Heart left ventricle (tissue), 16 donors: ENCODE measurements around the gene NAA16. TPM values are rescaled to one million over a fixed set of nuclear protein-coding genes. Genes with fewer than 3 reads are reported as not detected.
"Not testable (repeated sequence)": the region's sequence is repeated elsewhere in the genome, so short reads cannot be mapped to it uniquely, and the experiment has no call there.

Experiments used
- ATAC-seq, 4 donors: fragments of 200-7000 bp; cut with Tn5 transposase; one replicate each; pipeline ENCODE4 v1.9.1; 2020 to 2022; ENCODE audit warnings: moderate library complexity in 4 of 4, mild to moderate bottlenecking in 3 of 4, moderate number of reproducible peaks in 1 of 4
- DNase-seq, 5 donors: peaks; one replicate each; pipeline ENCODE4 v3.0.0-alpha.2; 2020
- H3K27ac ChIP-seq, 12 donors: fragments of 200-600 bp; sonication (generic) in 4 of 12; one replicate each; pipeline versions ENCODE4 v1.5.0 to v1.8.0; 2016 to 2022; ENCODE audit warnings: mild to moderate bottlenecking in 2 of 12
- H3K27me3 ChIP-seq, 9 donors: fragments of 200-600 bp; sonication (generic) in 2 of 9; one replicate each; pipeline versions ENCODE4 v1.5.1 to v1.8.0; 2016 to 2022; ENCODE audit warnings: mild to moderate bottlenecking in 3 of 9
- H3K36me3 ChIP-seq, 9 donors: fragments of 200-600 bp; sonication (generic) in 2 of 9; one replicate each; pipeline versions ENCODE4 v1.5.0 to v1.8.0; 2018 to 2022; ENCODE audit warnings: mild to moderate bottlenecking in 2 of 9
- H3K4me1 ChIP-seq, 12 donors: fragments of 200-600 bp; sonication (generic) in 4 of 12; one replicate each; pipeline versions ENCODE4 v1.5.0 to v1.8.0; 2016 to 2022; ENCODE audit warnings: mild to moderate bottlenecking in 3 of 12
- H3K4me3 ChIP-seq, 12 donors: fragments of 200-600 bp; sonication (generic) in 4 of 12; one replicate each; pipeline versions ENCODE4 v1.5.0 to v1.8.0; 2017 to 2022; ENCODE audit warnings: mild to moderate bottlenecking in 9 of 12, moderate library complexity in 4 of 12
- H3K9me3 ChIP-seq, 12 donors: fragments of 200-600 bp; sonication (generic) in 4 of 12; one replicate each; pipeline versions ENCODE4 v1.5.0 to v1.8.0; 2016 to 2022; ENCODE audit warnings: mild to moderate bottlenecking in 1 of 12
- CTCF ChIP-seq, 12 donors: fragments of 200-600 bp; sonication (generic) in 4 of 12; IDR thresholded peaks; one replicate each; pipeline versions ENCODE4 v1.5.0 to v1.8.0; 2018 to 2022; ENCODE audit warnings: antibody characterized with exemption in 12 of 12, mild to moderate bottlenecking in 5 of 12
- POLR2A ChIP-seq, 2 donors: fragments of 450-650 bp; IDR thresholded peaks; one replicate each; pipeline ENCODE4 v1.6.1; 2017; ENCODE audit warnings: antibody characterized with exemption in 2 of 2, mild to moderate bottlenecking in 2 of 2, moderate library complexity in 2 of 2
- WGBS, 4 donors: extraction: QIAGEN DNeasy Blood & Tissue Kit in 2 of 4; methylation state at CpG; one replicate each; pipeline versions ENCODE4 v1.1.5 to v1.1.7; 2013 to 2018; 5-methylcytosine and 5-hydroxymethylcytosine counted together
- intact Hi-C, 10 donors: fragments of 100-400 bp; cut with DNase I; formaldehyde crosslinking; loops; one replicate each; pipeline versions ENCODE4 v1.11.1 to v1.14.2; 2022
- polyA plus RNA-seq, 2 donors: library from polyadenylated mRNA; stranded (reverse); fragments of 200-250 nt; gene quantifications; one replicate each; pipeline ENCODE4 v1.2.3, GENCODE V29; 2013
- total RNA-seq, 9 donors: library from RNA; depleted of rRNA in 2 of 9; stranded (reverse); fragments of >200 nt in 2 of 9; fragmentation: NEBNext Ultra II Directional in 3 of 9; extraction: Animal tissue kit (Norgen Biotek cat#: 25700) in 3 of 9; gene quantifications; one replicate each; pipeline versions ENCODE4 v1.1.0 to v1.2.4, GENCODE V29; 2016 to 2023
- donor health status: ischemic (EF 13 %, LVEDD 7.1; RV severe dilation, severe dysfunction).
- donor health status: healthy with polysubstance abuse.
- donor health status: DM: no; HTN: yes; CAD: no.
- donor health status: DM: no; HTN: no; CAD: no.
- donor health status: ischemic (EF 25% LVEDD 6.9; RV normal size, moderate dysfunction).
- donor health status: ischemic (EF 25% LVEDD 5.7; RV mildly dilated, moderate dysfunction).
- donor health status: healthy.
- donor health status: DM: yes; HTN: yes; CAD: no.
- donor health status: ischemic (EF 35%, LVEDD 5.7; RV mildly dilated, moderate dysfunction).
- donor health status: nonischemic (EF 11% LVEDD 7.7; RV severe dilation, severe dysfunction).
- donor health status: DM: yes; HTN: yes; CAD: no.
- donor health status: PGD.
- donor health status: ischemic (EF 29% LVEDD 5.4; RV normal size, mild dysfunction).
- donor health status: nonischemic (EF 23%, LVEDD 6.1; RV moderate dilation, normal function).

NAA16 gene
- total and polyA plus RNA-seq, 11 donors: 3.6 to 10.7 (median 7.3) TPM

- ATAC-seq (no peak), DNase-seq (no peak)
- Histone ChIP-seq H3K4me1 (no peaks in the 10 kb centered on the region), H3K9me3 (peaks cover 0 to 6% (median 0%) of the 10 kb centered on the region in 12 donors), H3K4me3 (no peak overlapping the region), H3K36me3 (no peaks in the 10 kb centered on the region), H3K27me3 (no peaks in the 10 kb centered on the region), H3K27ac (no peak overlapping the region)
- TF ChIP-seq POLR2A (IDR thresholded peaks at IDR 0.05) (no peak), CTCF (IDR thresholded peaks at IDR 0.05) (no peak)
- intact Hi-C loops: no loop called here
- 82 to 87% (median 85%) methylated on average over 4 of the region's 4 CpGs for WGBS, 4 donors
These were observed 109.1 kb downstream of the NAA16 start for GRCh38 chr13:41420146-41420545.

- H3K4me1 ChIP-seq, intact Hi-C loops, ATAC-seq, H3K9me3 ChIP-seq, H3K27ac ChIP-seq, DNase-seq, H3K36me3 ChIP-seq, H3K27me3 ChIP-seq, H3K4me3 ChIP-seq: not testable (repeated sequence)
- 76 to 86% (median 81%) methylated on average over 6 of the region's 6 CpGs for WGBS, 4 donors
These were observed 110.3 kb downstream of the NAA16 start for GRCh38 chr13:41421330-41421729.

GRCh38 chr13:41421983-41422382 is 110.9 kb downstream of the NAA16 start:
- WGBS, 4 donors: 73 to 85% (median 81%) methylated on average over 7 of the region's 7 CpGs
- intact Hi-C loops, H3K4me3 ChIP-seq, H3K9me3 ChIP-seq, H3K27ac ChIP-seq, H3K36me3 ChIP-seq, H3K27me3 ChIP-seq, DNase-seq, H3K4me1 ChIP-seq, ATAC-seq: not testable (repeated sequence)

GRCh38 chr13:41423259-41423658 is 112.2 kb downstream of the NAA16 start:
- H3K9me3 ChIP-seq, H3K36me3 ChIP-seq, H3K27me3 ChIP-seq, H3K27ac ChIP-seq, ATAC-seq, H3K4me3 ChIP-seq, DNase-seq, intact Hi-C loops, H3K4me1 ChIP-seq: not testable (repeated sequence)
- WGBS, 4 donors: 76 to 88% (median 82%) methylated on average over 13 of the region's 13 CpGs

- H3K4me1 ChIP-seq, H3K27ac ChIP-seq, intact Hi-C loops, H3K4me3 ChIP-seq, H3K36me3 ChIP-seq, H3K27me3 ChIP-seq, DNase-seq, H3K9me3 ChIP-seq, ATAC-seq: not testable (repeated sequence)
- WGBS, 4 donors: 96 to 97% (median 96%) methylated on average over 6 of the region's 6 CpGs
These were observed 113.6 kb downstream of the NAA16 start for GRCh38 chr13:41424675-41425074.

- no peak overlapping the region for H3K4me3 ChIP-seq
- H3K27ac ChIP-seq: no peak overlapping the region
- 71 to 84% (median 76%) methylated on average over 15 to 22 of the region's 22 CpGs for WGBS, 4 donors
- H3K4me1 ChIP-seq: peaks cover 0 to 8% (median 0%) of the 10 kb centered on the region in 12 donors
- ATAC-seq (no peak), DNase-seq (no peak)
- TF ChIP-seq CTCF (IDR thresholded peaks at IDR 0.05): no peak
- no peak for TF ChIP-seq POLR2A (IDR thresholded peaks at IDR 0.05)
- H3K9me3 ChIP-seq: no peaks in the 10 kb centered on the region
- H3K27me3 ChIP-seq: peaks cover 0 to 7% (median 4%) of the 10 kb centered on the region in 9 donors
- H3K36me3 ChIP-seq: no peaks in the 10 kb centered on the region
- intact Hi-C loops: no loop called here
These were observed 115.0 kb downstream of the NAA16 start for GRCh38 chr13:41426047-41426446.

Other genes starting within 250 kb of the NAA16 start
- gene WBP4, start 249.8 kb upstream of the NAA16 start, total RNA-seq: 10 to 100 TPM; 12.4 to 24.6 (median 20.6) TPM
- 10 to 100 TPM; 19.5 to 29.9 TPM for gene WBP4, start 249.8 kb upstream of the NAA16 start, polyA plus RNA-seq
- 10 to 100 TPM in 2 of 9 donors, 1 to 10 TPM in 7; 6.1 to 11.9 (median 6.7) TPM for gene KBTBD6, start 178.5 kb upstream of the NAA16 start, total RNA-seq
- 1 to 10 TPM; 3.3 to 3.4 TPM for gene KBTBD6, start 178.5 kb upstream of the NAA16 start, polyA plus RNA-seq
- gene KBTBD7, start 116.7 kb upstream of the NAA16 start, total RNA-seq: 1 to 10 TPM; 4.2 to 9.1 (median 6.0) TPM
- 1 to 10 TPM; 2.2 to 2.6 TPM for gene KBTBD7, start 116.7 kb upstream of the NAA16 start, polyA plus RNA-seq
- 10 to 100 TPM in 6 of 9 donors, 1 to 10 TPM in 3; 8.3 to 12.0 (median 10.7) TPM for gene MTRF1, start 47.7 kb upstream of the NAA16 start, total RNA-seq
- 1 to 10 TPM; 8.8 to 9.2 TPM for gene MTRF1, start 47.7 kb upstream of the NAA16 start, polyA plus RNA-seq
- 100 to 1,000 TPM in 2 of 9 donors, 10 to 100 TPM in 7; 22.9 to 228 (median 45.9) TPM for gene RGCC, start 146.3 kb downstream of the NAA16 start, total RNA-seq
- gene RGCC, start 146.3 kb downstream of the NAA16 start, polyA plus RNA-seq: 10 to 100 TPM; 48.9 to 57.7 TPM